GM23338 (cell line): ENCODE data around the gene TMEM134. TPM values are rescaled to one million over a fixed set of nuclear protein-coding genes. Genes with fewer than 3 reads are reported as not detected.

Source experiments
- ATAC-seq: fragments of 200-7000 bp; cut with Tn5 transposase; 3 replicates; pipeline ENCODE4 v1.9.1; 2020
- DNase-seq: peaks from one replicate; pipeline ENCODE4 v3.0.0-alpha.2; 2015; ENCODE audit warnings: low spot score
- H2AFZ ChIP-seq: fragments of 200-600 bp; sonication (generic); 2 replicates; pipeline ENCODE4 v1.8.0; 2016; ENCODE audit warnings: antibody characterized with exemption, mild to moderate bottlenecking, moderate library complexity
- H3F3A ChIP-seq: fragments of 200-600 bp; sonication (generic); replicated peaks from 2 replicates; pipeline ENCODE4 v1.8.0; 2017; ENCODE audit warnings: antibody characterized with exemption, mixed run types, low read depth
- H3K27ac ChIP-seq: fragments of 200-600 bp; sonication (generic); 2 replicates; pipeline ENCODE4 v1.6.1; 2016; ENCODE audit warnings: low read depth
- H3K27me3 ChIP-seq: fragments of 200-600 bp; sonication (generic); 2 replicates; pipeline ENCODE4 v1.8.0; 2016; ENCODE audit warnings: mild to moderate bottlenecking, mixed run types, moderate library complexity; ENCODE audit not compliant: insufficient read depth
- H3K36me3 ChIP-seq: fragments of 200-600 bp; sonication (generic); 2 replicates; pipeline ENCODE4 v1.8.0; 2016; ENCODE audit warnings: mild to moderate bottlenecking; ENCODE audit not compliant: insufficient read depth
- H3K4me1 ChIP-seq: fragments of 200-600 bp; sonication (generic); 2 replicates; pipeline ENCODE4 v1.8.0; 2016; ENCODE audit warnings: mild to moderate bottlenecking, moderate library complexity; ENCODE audit not compliant: insufficient read depth
- H3K4me2 ChIP-seq: fragments of 200-600 bp; sonication (generic); 2 replicates; pipeline ENCODE4 v1.7.1; 2017; ENCODE audit warnings: mixed run types
- H3K4me3 ChIP-seq: fragments of 200-600 bp; sonication (generic); 2 replicates; pipeline ENCODE4 v1.6.1; 2016; ENCODE audit warnings: mixed run types
- H3K79me2 ChIP-seq: fragments of 200-600 bp; sonication (generic); replicated peaks from 2 replicates; pipeline ENCODE4 v1.8.0; 2017; ENCODE audit warnings: mild to moderate bottlenecking; ENCODE audit not compliant: insufficient read depth
- H3K9me2 ChIP-seq: fragments of 200-600 bp; sonication (generic); 2 replicates; pipeline ENCODE4 v1.8.0; 2017; ENCODE audit not compliant: insufficient read depth
- H4K20me1 ChIP-seq: fragments of 200-600 bp; sonication (generic); replicated peaks from 2 replicates; pipeline ENCODE4 v1.8.0; 2017; ENCODE audit warnings: mild to moderate bottlenecking; ENCODE audit not compliant: insufficient read depth
- H3K27ac Mint-ChIP-seq: 2 replicates; pipeline ENCODE4 v1.8.0; 2020; ENCODE audit warnings: inconsistent platforms, mild to moderate bottlenecking, moderate library complexity, mixed read lengths
- H3K27me3 Mint-ChIP-seq: 3 replicates; pipeline ENCODE4 v1.8.0; 2022; ENCODE audit warnings: low read depth, mild to moderate bottlenecking, moderate library complexity, mixed read lengths, inconsistent platforms; ENCODE audit not compliant: insufficient read depth, poor library complexity
- H3K36me3 Mint-ChIP-seq: 3 replicates; pipeline ENCODE4 v1.8.0; 2021; ENCODE audit warnings: low read depth, mild to moderate bottlenecking, inconsistent platforms, moderate library complexity, mixed read lengths
- H3K4me1 Mint-ChIP-seq: 3 replicates; pipeline ENCODE4 v1.8.0; 2020; ENCODE audit warnings: mild to moderate bottlenecking, inconsistent platforms, mixed read lengths
- H3K4me3 Mint-ChIP-seq: 3 replicates; pipeline ENCODE4 v1.8.0; 2021; ENCODE audit warnings: moderate library complexity, mild to moderate bottlenecking, inconsistent platforms, mixed read lengths
- H3K9me3 Mint-ChIP-seq: 3 replicates; pipeline ENCODE4 v1.8.0; 2020; ENCODE audit warnings: moderate library complexity, mild to moderate bottlenecking, inconsistent platforms, mixed read lengths
- CREB1 ChIP-seq: fragments of 250-450 bp; sonication (Bioruptor Pico); IDR thresholded peaks from 2 replicates; pipeline ENCODE4 v1.5.0; 2020; ENCODE audit warnings: low read depth, mild to moderate bottlenecking, moderate library complexity
- CTCF ChIP-seq, 2 experiments: fragments of 200-600 bp in 1 of 2; sonication (generic) in 1 of 2; conservative IDR thresholded peaks; 2 replicates each; pipeline versions ENCODE4 v1.5.1 to v1.6.1; 2016 to 2017; ENCODE audit warnings: antibody characterized with exemption in 2 of 2, low read depth in 2 of 2, mild to moderate bottlenecking in 2 of 2, moderate library complexity in 1 of 2
- ETS1 ChIP-seq: IDR thresholded peaks from 2 replicates; pipeline ENCODE4 v1.6.1; 2016; ENCODE audit warnings: antibody characterized with exemption
- EZH2 ChIP-seq: fragments of 200-600 bp; sonication (generic); IDR thresholded peaks from one replicate; pipeline ENCODE4 v1.8.0; 2017; ENCODE audit warnings: antibody characterized with exemption, mild to moderate bottlenecking, low read depth; ENCODE audit not compliant: unreplicated experiment
- EZH2phosphoT487 ChIP-seq: fragments of 200-600 bp; sonication (generic); IDR thresholded peaks from one replicate; pipeline ENCODE4 v1.8.1; 2018; ENCODE audit warnings: antibody characterized with exemption; ENCODE audit not compliant: unreplicated experiment
- JUNB ChIP-seq: IDR thresholded peaks from one replicate; pipeline ENCODE4 v1.6.1; 2016; ENCODE audit warnings: antibody characterized with exemption; ENCODE audit not compliant: unreplicated experiment
- NANOG ChIP-seq: IDR thresholded peaks from 2 replicates; pipeline ENCODE4 v1.6.1; 2016; ENCODE audit warnings: antibody characterized with exemption, borderline replicate concordance
- POLR2AphosphoS5 ChIP-seq: IDR thresholded peaks from 2 replicates; pipeline ENCODE4 v1.6.1; 2016; ENCODE audit warnings: antibody characterized with exemption, low read depth
- REST ChIP-seq: IDR thresholded peaks from one replicate; pipeline ENCODE4 v1.6.1; 2018; ENCODE audit warnings: antibody characterized with exemption; ENCODE audit not compliant: unreplicated experiment
- STAT1 ChIP-seq: IDR thresholded peaks from one replicate; pipeline ENCODE4 v1.6.1; 2016; ENCODE audit warnings: antibody characterized with exemption; ENCODE audit not compliant: unreplicated experiment
- ZNF114 ChIP-seq: fragments of 250-450 bp; sonication (Bioruptor Pico); IDR thresholded peaks from 2 replicates; pipeline ENCODE4 v1.5.0; 2020; ENCODE audit warnings: mild to moderate bottlenecking, moderate library complexity
- ZNF331 ChIP-seq: fragments of 250-450 bp; sonication (Bioruptor Pico); IDR thresholded peaks from 2 replicates; pipeline ENCODE4 v1.5.0; 2020; ENCODE audit warnings: low read depth, mild to moderate bottlenecking, moderate library complexity
- polyA plus RNA-seq: library from polyadenylated mRNA; unstranded; fragments of >200 nt; fragmentation: Nextera tagmentation; extraction: Ambion mirVana; gene quantifications from 2 replicates; pipeline ENCODE4 v1.2.1, GENCODE V29; 2016
- total RNA-seq: library from RNA; depleted of rRNA; stranded (reverse); fragments of >200 nt; shearing (Covaris generic); gene quantifications from 2 replicates; pipeline ENCODE4 v1.2.3, GENCODE V29; 2014

The TMEM134 gene
- total and polyA plus RNA-seq, 2 experiments from 2014 or later: 61.4 to 69.2 TPM

- peak overlapping the region; percentile 52; the same call in 1 of the 2 replicates for H3K27ac Mint-ChIP-seq
Measured at GRCh38 chr11:67505605-67506396, 36.8 kb upstream of the TMEM134 start.

More at GRCh38 chr11:67505605-67506396, 36.8 kb upstream of the TMEM134 start:
- peaks cover 26% of the 10 kb centered on the region for H3K4me1 Mint-ChIP-seq
- Histone ChIP-seq H3K9me2 (no peaks in the 10 kb centered on the region), H3F3A (peaks cover 16% of the 10 kb centered on the region; the same call in 1 of the 2 replicates), H3K27me3 (no peaks in the 10 kb centered on the region; the same call in 1 of the 2 replicates), H3K4me2 (peak overlapping the region; percentile 95), H3K4me1 (peaks cover 27% of the 10 kb centered on the region), H3K36me3 (0 out of 2 replicates have a peak, but pooled peaks cover 4% of the 10 kb centered on the region), H3K27ac (peak overlapping the region; percentile 66; the same call in 1 of the 2 replicates), H3K4me3 (peak overlapping the region; percentile 91), H2AFZ (peak overlapping the region; percentile 14; the same call in 1 of the 2 replicates), H3K79me2 (peaks cover 5% of the 10 kb centered on the region; the same call in 1 of the 2 replicates), H4K20me1 (peaks cover 15% of the 10 kb centered on the region)
- peaks cover 3% of the 10 kb centered on the region; the same call in 1 of the 3 replicates for H3K9me3 Mint-ChIP-seq
- ATAC-seq: peak; percentile 56
- TF ChIP-seq ETS1 (no peak), JUNB (no peak), REST (no peak), POLR2AphosphoS5 (0 out of 2 replicates have a peak, but pooled peaks have one; percentile 6), CTCF (conservative IDR thresholded peaks at IDR 0.05; ENCODE audit: low read depth in 2 of 2) (peak; percentile 87 to 97), ZNF331 (CRISPR knock-in tag) (no peak), EZH2phosphoT487 (no peak), ZNF114 (CRISPR knock-in tag) (no peak), NANOG (no peak), CREB1 (CRISPR knock-in tag) (no peak), EZH2 (no peak), STAT1 (no peak)
- H3K27me3 Mint-ChIP-seq: peaks cover 24% of the 10 kb centered on the region
- peaks cover 12% of the 10 kb centered on the region for H3K36me3 Mint-ChIP-seq
- H3K4me3 Mint-ChIP-seq: peak overlapping the region; percentile 73
- peak; percentile 94 for DNase-seq
